Stimulated activated CD8-positive, alpha-beta memory T cell treated with anti-CD3 and anti-CD28 coated beads, Interleukin-7, amount 100 ng/mL, for 4 hours (primary cell): Measurements from ENCODE around the gene MYH9.

Source experiments
- DNase-seq, 2 donors: peaks; one replicate each; pipeline ENCODE4 v3.0.0-alpha.2; 2020; ENCODE audit warnings: low read depth in 2 of 2

MYH9 gene

GRCh38 chr22:36316419-36316818 lies 71.3 kb downstream of the MYH9 start:
- no peak for DNase-seq

GRCh38 chr22:36315325-36315724 lies 72.4 kb downstream of the MYH9 start:
- no peak for DNase-seq

GRCh38 chr22:36311386-36312085 lies 76.2 kb downstream of the MYH9 start:
- DNase-seq: no peak

- DNase-seq: no peak
Observed at GRCh38 chr22:36308880-36309279, 78.9 kb downstream of the MYH9 start.

GRCh38 chr22:36306227-36306626 lies 81.5 kb downstream of the MYH9 start:
- no peak for DNase-seq

GRCh38 chr22:36305813-36306212 lies 82.0 kb downstream of the MYH9 start:
- no peak for DNase-seq

- DNase-seq: no peak
Observed at GRCh38 chr22:36304429-36304828, 83.3 kb downstream of the MYH9 start.

GRCh38 chr22:36303874-36304273 lies 83.9 kb downstream of the MYH9 start:
- no peak for DNase-seq

- DNase-seq: no peak
Observed at GRCh38 chr22:36303115-36303467, 84.7 kb downstream of the MYH9 start.

GRCh38 chr22:36302439-36303114 lies 85.2 kb downstream of the MYH9 start:
- no peak for DNase-seq

GRCh38 chr22:36301851-36302250 lies 85.9 kb downstream of the MYH9 start:
- no peak for DNase-seq

- peak; percentile 66 to 70 for DNase-seq
Observed at GRCh38 chr22:36301384-36301828, 86.4 kb downstream of the MYH9 start.

GRCh38 chr22:36300396-36301212 lies 87.2 kb downstream of the MYH9 start:
- DNase-seq: no peak

GRCh38 chr22:36299911-36300310 lies 87.9 kb downstream of the MYH9 start:
- DNase-seq: no peak

GRCh38 chr22:36299295-36299694 lies 88.5 kb downstream of the MYH9 start:
- no peak for DNase-seq

- no peak for DNase-seq
Observed at GRCh38 chr22:36298601-36299000, 89.2 kb downstream of the MYH9 start.

GRCh38 chr22:36298118-36298517 lies 89.6 kb downstream of the MYH9 start:
- DNase-seq: no peak

GRCh38 chr22:36297568-36297967 lies 90.2 kb downstream of the MYH9 start:
- no peak for DNase-seq

- DNase-seq: no peak
Observed at GRCh38 chr22:36296690-36297089, 91.1 kb downstream of the MYH9 start.

GRCh38 chr22:36295247-36295646 lies 92.5 kb downstream of the MYH9 start:
- DNase-seq: no peak

- no peak for DNase-seq
Observed at GRCh38 chr22:36294801-36295200, 93.0 kb downstream of the MYH9 start.

- no peak for DNase-seq
Observed at GRCh38 chr22:36294293-36294620, 93.5 kb downstream of the MYH9 start.
